Choroid plexus epithelial cell (primary cell): ENCODE measurements around the gene RBBP7.

ENCODE experiments used
- DNase-seq: peaks from one replicate; pipeline ENCODE4 v3.0.0-alpha.2; 2010; ENCODE audit warnings: low read depth
- H3K4me3 ChIP-seq: 2 replicates; pipeline ENCODE4 v1.5.1; 2011; ENCODE audit warnings: low read depth, mild to moderate bottlenecking, control low read depth, low read length, moderate library complexity
- CTCF ChIP-seq: conservative IDR thresholded peaks from 2 replicates; pipeline ENCODE4 v1.5.1; 2011; ENCODE audit warnings: low read depth, mild to moderate bottlenecking, control low read depth, inconsistent platforms, low read length, moderate library complexity

The RBBP7 gene

GRCh38 chrX:16814597-16814996 lies 55.6 kb downstream of the RBBP7 start:
- no peak for DNase-seq
- H3K4me3 ChIP-seq, result no peak overlapping the region
- no peak for TF ChIP-seq CTCF

GRCh38 chrX:16807976-16808542 lies 62.1 kb downstream of the RBBP7 start:
- H3K4me3 ChIP-seq, result peak overlapping the region; percentile 53
- DNase-seq, result peak; percentile 65
- TF ChIP-seq CTCF, result no peak

- H3K4me3 ChIP-seq, result no peak overlapping the region
- DNase-seq, result no peak
- TF ChIP-seq CTCF, result peak; percentile 19
Measured at GRCh38 chrX:16807548-16807947, 62.6 kb downstream of the RBBP7 start.

- DNase-seq, result no peak
- TF ChIP-seq CTCF, result no peak
- H3K4me3 ChIP-seq, result no peak overlapping the region
Measured at GRCh38 chrX:16804923-16805464, 65.2 kb downstream of the RBBP7 start.

GRCh38 chrX:16797841-16798240 lies 72.3 kb downstream of the RBBP7 start:
- no peak for DNase-seq
- TF ChIP-seq CTCF, result no peak
- no peak overlapping the region for H3K4me3 ChIP-seq

GRCh38 chrX:16797358-16797757 lies 72.8 kb downstream of the RBBP7 start:
- DNase-seq, result no peak
- TF ChIP-seq CTCF, result no peak
- no peak overlapping the region for H3K4me3 ChIP-seq

GRCh38 chrX:16796298-16796697 lies 73.9 kb downstream of the RBBP7 start:
- TF ChIP-seq CTCF, result no peak
- no peak overlapping the region for H3K4me3 ChIP-seq
- DNase-seq, result no peak
